ENCODE measurements around the gene RUNX2.

Gene RUNX2

DNA sequence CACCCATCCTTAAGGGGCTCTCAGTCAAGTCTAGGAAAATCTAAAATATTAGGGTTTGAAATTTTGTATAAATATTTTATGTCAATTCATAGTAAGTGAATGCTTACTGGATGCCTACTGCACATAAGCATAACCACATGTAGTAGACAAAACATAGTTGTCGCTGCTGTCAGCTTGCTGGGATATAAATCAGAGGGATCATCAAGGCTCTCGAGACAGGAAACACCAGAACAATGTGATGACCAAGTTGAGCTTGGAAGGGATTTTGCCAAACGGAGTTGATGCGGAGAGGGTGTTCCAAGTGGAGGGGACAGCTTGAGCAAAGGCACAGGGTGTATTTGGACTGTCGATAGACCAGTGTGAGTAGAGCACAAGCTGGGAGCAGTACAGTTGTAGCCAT, 155.4 kb downstream of the RUNX2 start:
- DNase-seq (ENCODE audit: low spot score): no peak

- DNase-seq (ENCODE audit: low spot score): no peak
Measured at GRCh38 chr6:45486736-45487135, 158.6 kb downstream of the RUNX2 start.

DNA sequence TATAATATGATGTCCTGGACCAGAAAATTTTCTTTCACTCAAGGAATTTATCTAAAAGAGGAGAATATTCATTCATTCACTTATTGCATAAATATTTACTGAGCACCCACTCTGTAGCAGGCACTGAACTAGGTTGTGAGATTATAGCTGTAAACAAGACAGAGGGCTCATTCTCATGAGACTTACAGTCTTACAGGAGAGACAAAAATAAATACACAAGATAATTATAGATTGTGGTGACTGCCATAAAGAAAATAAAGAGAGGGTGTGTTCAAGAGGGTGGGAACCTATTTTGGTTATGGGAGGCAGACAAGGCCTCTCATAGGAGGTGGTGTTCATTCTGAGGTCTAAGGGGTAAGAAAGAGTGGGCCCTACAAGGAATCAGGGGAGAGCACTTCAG, 159.5 kb downstream of the RUNX2 start:
- no peak for DNase-seq (ENCODE audit: low spot score)

- no peak for DNase-seq (ENCODE audit: low spot score)
Measured at GRCh38 chr6:45488269-45488668, 160.1 kb downstream of the RUNX2 start.

DNA sequence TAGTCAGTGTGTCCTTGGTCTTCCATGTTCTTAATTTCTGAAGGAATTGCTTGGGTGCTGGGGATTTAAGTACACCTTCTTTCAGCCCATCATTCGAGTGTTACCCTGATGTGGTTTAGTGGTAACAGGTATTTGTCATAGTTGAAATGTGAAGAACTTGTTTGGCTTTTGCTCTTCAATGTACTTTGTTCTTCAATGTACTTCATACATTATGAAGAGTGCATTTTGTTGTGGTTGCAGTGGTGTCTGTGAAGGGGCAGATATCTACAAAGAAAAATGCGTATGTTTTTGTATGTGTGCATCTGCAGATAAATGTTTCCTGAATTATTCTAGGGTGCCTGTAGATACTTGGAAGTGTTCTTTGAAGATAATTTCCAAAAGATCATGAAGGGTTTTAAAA, 160.8 kb downstream of the RUNX2 start:
- no peak for DNase-seq (ENCODE audit: low spot score)

- no peak for DNase-seq (ENCODE audit: low spot score)
Measured at GRCh38 chr6:45491048-45491735, 163.1 kb downstream of the RUNX2 start.

DNA sequence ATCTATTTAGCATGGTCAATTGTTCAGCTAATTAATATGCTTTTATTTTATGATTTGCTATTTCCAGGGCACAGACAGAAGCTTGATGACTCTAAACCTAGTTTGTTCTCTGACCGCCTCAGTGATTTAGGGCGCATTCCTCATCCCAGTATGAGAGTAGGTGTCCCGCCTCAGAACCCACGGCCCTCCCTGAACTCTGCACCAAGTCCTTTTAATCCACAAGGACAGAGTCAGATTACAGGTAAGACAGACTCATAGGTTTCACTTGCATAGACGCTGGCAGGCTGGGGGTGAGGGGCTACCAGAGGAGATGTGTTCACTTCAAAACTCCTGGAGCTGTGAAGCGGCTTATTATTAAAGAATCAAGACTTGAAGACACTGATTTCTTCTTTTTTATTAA, 163.7 kb downstream of the RUNX2 start:
- no peak for DNase-seq (ENCODE audit: low spot score)

DNA sequence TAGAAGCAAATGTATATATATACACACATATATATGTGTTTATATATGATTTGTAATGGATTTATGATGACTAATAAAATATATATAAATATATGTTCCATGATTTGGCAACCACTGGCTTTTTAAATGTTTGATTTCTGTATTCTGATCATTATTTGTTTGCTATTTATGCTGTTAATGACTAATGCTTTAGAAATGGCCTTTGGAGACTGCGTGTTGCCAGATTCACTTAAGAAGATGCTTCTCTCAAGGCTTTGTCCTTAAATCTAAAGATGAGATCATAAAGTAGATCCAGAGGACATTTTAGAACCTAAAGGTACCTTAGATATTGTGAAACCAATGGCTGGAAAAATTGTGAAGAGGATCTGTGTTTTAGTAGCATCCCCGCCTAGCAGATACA, 165.6 kb downstream of the RUNX2 start:
- no peak for DNase-seq (ENCODE audit: low spot score)

DNA sequence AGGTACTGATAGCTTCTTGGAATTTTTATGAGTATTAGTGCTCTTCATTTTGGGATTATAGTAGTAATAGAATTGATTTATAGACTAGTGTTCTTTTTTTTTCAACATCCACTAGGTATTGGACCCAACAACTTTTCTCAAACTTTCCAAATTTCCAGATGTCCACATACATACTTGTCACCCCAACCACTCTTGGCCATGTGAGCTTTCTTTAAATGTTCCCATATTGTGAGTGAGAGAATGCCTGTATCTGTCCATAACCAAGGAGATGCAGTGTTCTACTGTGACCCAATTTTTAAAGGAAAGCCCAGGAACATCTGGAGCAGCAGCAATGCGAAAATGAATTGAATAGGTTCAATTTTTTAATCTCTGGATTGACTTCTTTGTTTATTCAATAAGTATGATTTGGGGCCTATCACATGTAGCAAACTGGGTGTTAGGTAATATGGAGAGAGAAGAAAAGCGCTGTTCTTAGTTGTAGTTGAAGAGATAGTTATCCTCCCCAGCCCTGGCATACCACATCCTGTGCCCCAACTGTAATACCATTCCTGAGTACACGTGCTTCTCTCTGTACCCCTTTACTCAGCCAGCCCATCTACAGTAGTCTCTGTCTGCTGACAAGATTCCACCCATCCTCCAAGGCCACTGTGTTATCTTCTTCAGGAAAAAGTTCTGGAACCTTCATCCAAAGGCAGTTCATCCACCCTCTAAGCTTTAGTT, 166.4 kb downstream of the RUNX2 start:
- no peak for DNase-seq (ENCODE audit: low spot score)

DNA sequence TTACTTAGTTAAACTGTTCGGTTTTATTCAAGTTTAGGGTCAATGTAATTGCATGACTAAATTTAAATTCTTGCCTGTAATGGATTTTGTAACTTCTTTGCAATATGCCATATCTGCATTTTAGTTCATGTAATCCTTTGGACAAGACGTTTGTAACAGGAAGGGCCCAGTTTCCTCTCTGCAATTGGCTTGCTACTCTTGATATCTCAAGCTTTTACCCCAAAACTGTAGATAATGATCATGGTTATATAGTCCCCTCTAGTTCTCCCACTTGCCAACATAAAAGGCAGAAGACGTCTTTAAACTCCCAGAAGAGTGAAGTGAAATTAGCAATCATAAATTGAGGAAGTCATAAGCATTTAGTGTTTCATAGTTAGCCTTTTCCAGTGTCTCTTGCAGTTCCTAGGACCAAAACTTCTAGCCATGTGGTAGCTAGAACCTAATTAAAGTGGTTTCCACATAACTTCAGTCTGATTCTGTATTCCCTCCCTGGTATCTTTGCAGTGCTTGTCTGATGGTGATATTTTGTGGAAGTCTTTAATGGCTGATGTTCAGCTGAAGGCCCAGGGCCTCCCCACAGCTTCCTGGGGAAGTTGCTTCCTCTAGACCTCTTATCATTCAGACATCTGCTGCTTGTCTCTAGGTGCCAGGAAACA, 167.4 kb downstream of the RUNX2 start:
- DNase-seq (ENCODE audit: low spot score): no peak

GRCh38 chr6:45496085-45496433, 167.9 kb downstream of the RUNX2 start:
- DNase-seq (ENCODE audit: low spot score): no peak

GRCh38 chr6:45498591-45498990, 170.5 kb downstream of the RUNX2 start:
- DNase-seq (ENCODE audit: low spot score): no peak

GRCh38 chr6:45500924-45501816, 173.0 kb downstream of the RUNX2 start:
- DNase-seq (ENCODE audit: low spot score): no peak

GRCh38 chr6:45502456-45502855, 174.3 kb downstream of the RUNX2 start:
- no peak for DNase-seq (ENCODE audit: low spot score)

- peak; percentile 67 for DNase-seq (ENCODE audit: low spot score)
Measured at GRCh38 chr6:45504947-45505346, 176.8 kb downstream of the RUNX2 start.

GRCh38 chr6:45505470-45505869, 177.3 kb downstream of the RUNX2 start:
- DNase-seq (ENCODE audit: low spot score): no peak

DNA sequence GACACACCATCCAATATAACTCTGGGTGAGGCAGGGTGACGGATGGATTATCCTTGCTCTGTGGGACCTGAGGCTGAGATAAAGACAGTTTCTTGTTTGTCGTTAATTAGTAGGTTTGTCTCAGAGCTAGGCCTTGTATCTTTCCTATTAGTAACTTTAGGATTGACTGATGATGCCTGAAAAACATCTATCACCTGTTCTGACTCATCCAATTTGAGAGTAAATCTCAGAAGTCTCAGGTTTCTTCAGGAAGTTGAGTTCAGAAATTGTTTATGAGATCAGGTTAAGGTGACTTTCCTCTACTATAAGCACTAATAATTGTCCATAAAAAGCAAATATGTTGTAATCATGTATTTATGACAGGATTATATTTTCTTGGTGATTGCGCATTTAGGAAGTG, 179.1 kb downstream of the RUNX2 start:
- no peak for DNase-seq (ENCODE audit: low spot score)

- DNase-seq (ENCODE audit: low spot score): no peak
Measured at GRCh38 chr6:45509426-45509825, 181.3 kb downstream of the RUNX2 start.

DNA sequence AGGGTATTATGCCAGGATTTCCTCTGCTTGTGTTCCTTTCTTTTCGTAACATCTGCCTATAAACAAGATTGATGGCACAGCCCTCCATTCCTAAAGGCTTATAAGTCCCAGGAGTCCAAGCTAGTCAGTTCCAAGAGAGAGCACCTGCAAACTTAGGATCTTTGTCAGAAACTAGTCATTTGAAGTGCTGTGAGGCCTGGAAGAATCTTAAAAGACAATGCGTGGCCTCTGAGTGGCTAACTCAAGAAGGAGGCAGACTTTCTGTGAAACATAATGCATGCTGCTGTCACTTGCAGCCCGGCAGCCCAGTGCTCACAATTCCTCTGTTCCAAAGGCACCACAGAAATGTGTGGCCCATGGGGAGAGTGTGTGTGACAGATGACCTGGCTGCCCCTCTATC, 184.6 kb downstream of the RUNX2 start:
- no peak for DNase-seq (ENCODE audit: low spot score)

GRCh38 chr6:45513213-45513618, 185.1 kb downstream of the RUNX2 start:
- DNase-seq (ENCODE audit: low spot score): no peak

DNA sequence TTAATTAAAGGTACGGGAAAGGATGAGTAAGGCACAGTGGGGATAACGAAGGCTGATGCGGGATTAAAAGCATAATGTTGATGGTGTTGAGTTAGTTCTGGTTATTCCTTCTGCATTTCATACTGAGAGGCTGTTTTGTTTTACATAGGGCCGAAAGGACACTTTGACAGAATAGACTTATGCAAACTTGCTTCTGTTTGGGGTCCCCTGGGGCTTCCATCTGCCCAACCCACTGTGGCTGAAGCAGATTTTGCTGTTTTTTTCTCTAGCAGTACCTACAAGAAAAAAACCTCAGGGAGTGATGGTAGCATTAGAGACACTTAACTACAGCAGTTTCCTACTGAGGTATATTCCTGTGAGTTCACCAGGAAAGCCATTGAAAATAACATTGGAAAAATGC, 185.7 kb downstream of the RUNX2 start:
- no peak for DNase-seq (ENCODE audit: low spot score)

GRCh38 chr6:45514454-45515230, 186.5 kb downstream of the RUNX2 start:
- no peak for DNase-seq (ENCODE audit: low spot score)
